Subcutaneous abdominal adipose tissue (tissue), 5 donors: ENCODE data around the gene C4B.
"Not testable (repeated sequence)": the region's sequence is repeated elsewhere in the genome, so short reads cannot be mapped to it uniquely, and the experiment has no call there.

ENCODE experiments used
- H3K27ac ChIP-seq: one replicate; pipeline ENCODE4 v1.7.0; 2013; ENCODE audit warnings: low read depth, mild to moderate bottlenecking, inconsistent platforms, low read length, moderate library complexity
- H3K27me3 ChIP-seq, 5 donors: one replicate each; pipeline ENCODE4 v1.7.0; 2013; ENCODE audit warnings: low read length in 5 of 5, inconsistent platforms in 1 of 5; ENCODE audit not compliant: control insufficient read depth in 5 of 5, insufficient read depth in 4 of 5
- H3K36me3 ChIP-seq, 5 donors: one replicate each; pipeline ENCODE4 v1.7.0; 2013; ENCODE audit warnings: low read length in 5 of 5; ENCODE audit not compliant: control insufficient read depth in 5 of 5, insufficient read depth in 5 of 5
- H3K4me1 ChIP-seq, 5 donors: one replicate each; pipeline ENCODE4 v1.7.0; 2013; ENCODE audit warnings: low read length in 5 of 5, mild to moderate bottlenecking in 3 of 5, moderate library complexity in 1 of 5; ENCODE audit not compliant: control insufficient read depth in 5 of 5, insufficient read depth in 5 of 5
- H3K4me3 ChIP-seq, 5 donors: one replicate each; pipeline ENCODE4 v1.7.0; 2013; ENCODE audit warnings: low read length in 5 of 5, low read depth in 1 of 5
- H3K9ac ChIP-seq, 5 donors: one replicate each; pipeline ENCODE4 v1.7.0; 2013; ENCODE audit warnings: low read length in 5 of 5, mild to moderate bottlenecking in 4 of 5, moderate library complexity in 3 of 5
- H3K9me3 ChIP-seq, 5 donors: one replicate each; pipeline ENCODE4 v1.7.0; 2013; ENCODE audit warnings: low read length in 5 of 5; ENCODE audit not compliant: control insufficient read depth in 5 of 5
- donor health status: healthy.
- donor health status: healthy.
- donor health status: healthy.
- donor health status: healthy.
- donor health status: healthy.

Gene C4B

GRCh38 chr6:32068315-32068714 lies 53.7 kb downstream of the C4B start:
- H3K27ac ChIP-seq, H3K9ac ChIP-seq, H3K4me3 ChIP-seq, H3K9me3 ChIP-seq: not testable (repeated sequence)
- H3K27me3 ChIP-seq = peaks cover 0 to 11% (median 0%) of the 10 kb centered on the region in 5 donors
- H3K36me3 ChIP-seq = peaks cover 0 to 56% (median 38%) of the 10 kb centered on the region in 5 donors
- H3K4me1 ChIP-seq = peaks cover 0 to 16% (median 13%) of the 10 kb centered on the region in 5 donors

- no peaks in the 10 kb centered on the region for H3K9me3 ChIP-seq
- no peak overlapping the region for H3K4me3 ChIP-seq
- H3K36me3 ChIP-seq = peaks cover 0 to 56% (median 43%) of the 10 kb centered on the region in 5 donors
- no peak overlapping the region for H3K27ac ChIP-seq
- H3K9ac ChIP-seq = no peak overlapping the region
- peaks cover 0 to 16% (median 13%) of the 10 kb centered on the region in 5 donors for H3K4me1 ChIP-seq
- peaks cover 0 to 11% (median 0%) of the 10 kb centered on the region in 5 donors for H3K27me3 ChIP-seq
These were observed 54.3 kb downstream of the C4B start for GRCh38 chr6:32068867-32069266.

- Histone ChIP-seq H3K4me1 (peaks cover 0 to 16% (median 13%) of the 10 kb centered on the region in 5 donors), H3K9me3 (no peaks in the 10 kb centered on the region), H3K9ac (no peak overlapping the region), H3K27ac (no peak overlapping the region), H3K27me3 (peaks cover 0 to 13% (median 0%) of the 10 kb centered on the region in 5 donors), H3K36me3 (peaks cover 0 to 57% (median 44%) of the 10 kb centered on the region in 5 donors), H3K4me3 (no peak overlapping the region)
These were observed 54.9 kb downstream of the C4B start for GRCh38 chr6:32069460-32069859.

GRCh38 chr6:32069878-32070515 lies 55.4 kb downstream of the C4B start:
- Histone ChIP-seq H3K9ac (no peak overlapping the region), H3K27ac (peak overlapping the region; percentile 62), H3K27me3 (peaks cover 0 to 13% (median 0%) of the 10 kb centered on the region in 5 donors), H3K4me1 (peaks cover 0 to 16% (median 13%) of the 10 kb centered on the region in 5 donors), H3K9me3 (no peaks in the 10 kb centered on the region), H3K36me3 (peaks cover 0 to 54% (median 42%) of the 10 kb centered on the region in 5 donors), H3K4me3 (no peak overlapping the region)

GRCh38 chr6:32070814-32071543 lies 56.4 kb downstream of the C4B start:
- H3K9ac ChIP-seq = no peak overlapping the region
- no peaks in the 10 kb centered on the region for H3K9me3 ChIP-seq
- peak overlapping the region in 1 of 5 donors; percentile 29 for H3K4me3 ChIP-seq
- H3K27ac ChIP-seq = peak overlapping the region; percentile 62
- H3K27me3 ChIP-seq = peaks cover 0 to 13% (median 0%) of the 10 kb centered on the region in 5 donors
- H3K36me3 ChIP-seq = peaks cover 0 to 55% (median 47%) of the 10 kb centered on the region in 5 donors
- peaks cover 0 to 16% (median 13%) of the 10 kb centered on the region in 5 donors for H3K4me1 ChIP-seq

- no peak overlapping the region for H3K9ac ChIP-seq
These were observed 58.5 kb downstream of the C4B start for GRCh38 chr6:32073101-32073500.

GRCh38 chr6:32073613-32074012 lies 59.0 kb downstream of the C4B start:
- Histone ChIP-seq H3K9me3 (no peaks in the 10 kb centered on the region), H3K9ac (no peak overlapping the region), H3K27me3 (peaks cover 0 to 13% (median 0%) of the 10 kb centered on the region in 5 donors), H3K27ac (no peak overlapping the region), H3K36me3 (peaks cover 0 to 51% (median 40%) of the 10 kb centered on the region in 5 donors), H3K4me3 (no peak overlapping the region), H3K4me1 (peaks cover 0 to 16% (median 13%) of the 10 kb centered on the region in 5 donors)

More at GRCh38 chr6:32073101-32073500, 58.5 kb downstream of the C4B start:
- Histone ChIP-seq H3K4me3 (no peak overlapping the region), H3K9me3 (no peaks in the 10 kb centered on the region), H3K36me3 (peaks cover 0 to 52% (median 44%) of the 10 kb centered on the region in 5 donors), H3K4me1 (peaks cover 0 to 16% (median 13%) of the 10 kb centered on the region in 5 donors), H3K27me3 (peaks cover 0 to 13% (median 0%) of the 10 kb centered on the region in 5 donors), H3K27ac (no peak overlapping the region)

- peaks cover 0 to 16% (median 13%) of the 10 kb centered on the region in 5 donors for H3K4me1 ChIP-seq
- peaks cover 0 to 7% (median 0%) of the 10 kb centered on the region in 5 donors for H3K27me3 ChIP-seq
- no peak overlapping the region for H3K27ac ChIP-seq
- no peak overlapping the region for H3K9ac ChIP-seq
- no peak overlapping the region for H3K4me3 ChIP-seq
- H3K36me3 ChIP-seq = peaks cover 0 to 45% (median 33%) of the 10 kb centered on the region in 5 donors
- H3K9me3 ChIP-seq = no peaks in the 10 kb centered on the region
These were observed 60.5 kb downstream of the C4B start for GRCh38 chr6:32074996-32075532.

- Histone ChIP-seq H3K27me3 (peaks cover 0 to 2% (median 2%) of the 10 kb centered on the region in 5 donors), H3K4me1 (peaks cover 0 to 12% (median 10%) of the 10 kb centered on the region in 5 donors), H3K9ac (no peak overlapping the region), H3K27ac (no peak overlapping the region), H3K36me3 (peaks cover 0 to 46% (median 29%) of the 10 kb centered on the region in 5 donors), H3K4me3 (no peak overlapping the region), H3K9me3 (no peaks in the 10 kb centered on the region)
These were observed 61.2 kb downstream of the C4B start for GRCh38 chr6:32075781-32076180.
